Stimulated activated CD4-positive, alpha-beta T cell treated with anti-CD3 and anti-CD28 coated beads, TNF-alpha, amount 100 ng/mL, for 24 hours (primary cell): ENCODE measurements around the gene PHACTR3.

Experiments
- DNase-seq, 3 experiments: peaks; one replicate each; pipeline ENCODE4 v3.0.0-alpha.2; 2020; ENCODE audit warnings: low read depth in 3 of 3

The PHACTR3 gene

GRCh38 chr20:59671661-59672471, 67.5 kb downstream of the PHACTR3 start:
- DNase-seq = no peak

DNA sequence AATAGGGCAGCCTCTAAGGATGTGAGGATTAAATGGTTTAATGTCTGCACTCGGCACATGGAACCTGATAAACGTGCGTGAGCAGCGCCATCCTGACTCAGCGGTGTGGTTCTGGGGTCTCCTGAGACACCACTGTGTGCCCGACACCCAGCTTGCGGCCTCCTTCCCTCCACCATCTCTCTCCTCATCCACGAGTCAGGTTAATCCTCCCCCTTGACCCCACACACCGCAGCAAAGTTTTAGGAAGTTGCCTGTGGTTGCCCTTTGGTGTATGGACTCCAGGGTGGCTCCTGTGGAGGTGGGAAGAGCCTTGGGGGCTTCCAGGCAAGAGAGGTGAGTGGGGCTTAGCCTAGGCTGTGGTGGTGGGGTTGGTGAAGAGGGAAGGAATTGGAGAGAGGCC, 68.2 kb downstream of the PHACTR3 start:
- no peak for DNase-seq

GRCh38 chr20:59673288-59673997, 69.1 kb downstream of the PHACTR3 start:
- DNase-seq = no peak

- DNase-seq = no peak
Observed at GRCh38 chr20:59673998-59674445, 69.7 kb downstream of the PHACTR3 start.

DNA sequence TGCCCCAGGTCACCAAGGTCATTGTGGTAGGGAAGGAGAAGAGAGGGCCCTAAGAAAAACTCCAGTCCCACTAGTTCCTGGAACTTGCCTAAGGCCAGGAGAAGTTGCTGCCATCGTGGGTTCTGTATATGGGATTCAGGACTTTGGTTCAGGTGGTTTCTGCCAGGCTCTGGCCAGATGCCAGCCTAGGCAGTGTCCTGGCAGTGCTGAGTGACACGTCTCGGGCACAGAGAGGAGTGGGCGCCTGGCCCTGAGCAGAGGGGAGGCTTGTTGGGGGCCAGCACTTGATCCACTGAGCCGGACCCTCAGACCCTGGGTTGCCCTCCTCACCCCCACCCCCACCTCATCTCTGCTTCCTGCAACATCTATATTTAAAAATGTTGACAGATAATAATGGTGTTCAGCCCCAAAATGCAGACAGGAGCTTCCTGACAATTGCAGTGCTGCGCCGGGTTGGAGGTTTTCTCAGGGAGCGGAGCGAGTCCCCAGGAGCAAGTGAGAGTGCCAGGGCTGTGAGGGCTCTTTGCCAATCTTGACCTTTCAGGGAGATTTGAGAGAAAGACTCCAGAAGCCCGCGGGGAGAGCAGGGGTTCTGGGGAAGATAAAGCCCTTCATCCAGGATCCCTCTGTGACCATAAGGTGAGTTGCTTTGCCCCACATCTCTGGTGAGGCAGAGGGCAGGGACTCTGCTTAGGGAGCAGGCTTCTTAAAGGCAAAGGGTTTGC, 71.9 kb downstream of the PHACTR3 start:
- no peak for DNase-seq

DNA sequence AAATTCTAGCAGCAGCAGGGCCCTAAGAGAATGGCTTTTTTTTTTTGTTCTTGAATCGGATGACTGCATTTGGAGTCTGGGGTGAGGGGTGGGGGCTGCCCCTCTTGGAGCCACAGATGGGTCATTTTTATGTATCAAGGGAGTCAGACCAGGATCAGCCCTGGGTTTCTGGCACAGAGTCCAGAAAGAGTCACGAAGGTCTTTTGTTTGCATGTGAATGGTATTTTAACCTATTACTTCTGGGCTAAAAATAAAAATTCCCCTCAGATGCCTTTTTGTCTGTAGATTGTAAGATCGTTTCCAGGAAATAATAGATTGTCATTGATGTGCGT, 72.5 kb downstream of the PHACTR3 start:
- DNase-seq = no peak

DNA sequence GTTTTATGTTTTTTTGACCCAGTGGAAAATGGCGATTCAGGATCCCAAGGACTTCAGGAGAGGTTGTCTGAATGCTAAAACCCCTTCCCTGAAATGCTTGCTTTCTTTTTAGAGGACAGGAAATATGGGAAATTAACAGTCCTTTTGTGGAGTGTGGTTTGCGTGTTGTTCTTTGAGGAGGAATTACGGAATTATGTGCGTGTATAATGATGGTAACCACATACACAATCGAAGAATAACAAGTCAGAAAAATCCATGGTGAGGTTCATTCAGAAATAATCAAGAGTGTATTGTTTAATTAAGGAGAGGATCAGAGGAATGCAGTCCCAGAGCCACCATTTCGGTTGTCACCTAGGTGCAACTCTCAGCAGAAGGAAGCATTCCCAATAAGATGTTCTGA, 73.2 kb downstream of the PHACTR3 start:
- no peak for DNase-seq

DNA sequence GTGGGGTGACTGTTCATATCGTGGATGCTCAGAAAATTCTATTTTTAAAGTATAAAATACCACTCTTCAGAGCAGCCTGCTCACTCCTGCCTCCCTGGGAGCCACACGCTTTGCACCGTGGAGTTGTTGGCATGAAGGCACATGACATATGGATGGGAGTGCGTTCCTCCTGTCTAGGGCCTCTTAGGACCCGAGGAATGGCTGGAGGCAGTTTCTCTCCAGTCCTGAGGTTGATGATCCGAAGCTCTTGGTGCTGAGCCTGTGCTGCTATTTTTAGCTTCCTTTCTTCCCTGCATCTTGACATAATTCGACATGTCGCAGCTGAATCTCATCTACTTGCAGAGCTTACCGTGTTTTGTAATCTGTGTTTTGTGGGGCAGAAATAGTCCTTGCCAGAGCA, 73.9 kb downstream of the PHACTR3 start:
- DNase-seq = no peak

- DNase-seq = no peak
Observed at GRCh38 chr20:59678951-59679350, 74.6 kb downstream of the PHACTR3 start.

DNA sequence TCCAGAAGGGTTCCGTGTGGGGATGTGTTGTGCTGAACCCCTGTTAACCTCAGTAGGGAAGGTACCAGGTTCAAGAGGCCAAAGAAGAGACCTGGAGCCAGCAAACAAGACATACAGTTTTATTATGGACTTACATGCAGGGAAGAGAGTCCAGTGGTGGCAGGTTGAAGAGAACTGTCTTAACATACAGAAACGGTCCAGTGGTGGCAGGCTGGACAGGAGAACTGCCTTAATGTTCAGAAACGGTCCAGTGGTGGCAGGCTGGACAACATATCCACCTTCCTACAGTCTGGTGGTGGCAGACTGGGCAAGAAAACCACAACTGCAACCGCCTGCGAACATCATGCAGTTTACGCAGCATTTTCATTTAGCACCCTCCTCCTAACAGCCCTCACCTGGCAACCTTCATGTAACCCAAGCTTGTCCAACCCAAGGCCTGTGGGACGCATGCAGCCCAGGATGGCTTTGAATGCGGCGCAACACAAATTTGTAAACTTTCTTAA, 75.9 kb downstream of the PHACTR3 start:
- no peak for DNase-seq

GRCh38 chr20:59680852-59681251, 76.5 kb downstream of the PHACTR3 start:
- no peak for DNase-seq

DNA sequence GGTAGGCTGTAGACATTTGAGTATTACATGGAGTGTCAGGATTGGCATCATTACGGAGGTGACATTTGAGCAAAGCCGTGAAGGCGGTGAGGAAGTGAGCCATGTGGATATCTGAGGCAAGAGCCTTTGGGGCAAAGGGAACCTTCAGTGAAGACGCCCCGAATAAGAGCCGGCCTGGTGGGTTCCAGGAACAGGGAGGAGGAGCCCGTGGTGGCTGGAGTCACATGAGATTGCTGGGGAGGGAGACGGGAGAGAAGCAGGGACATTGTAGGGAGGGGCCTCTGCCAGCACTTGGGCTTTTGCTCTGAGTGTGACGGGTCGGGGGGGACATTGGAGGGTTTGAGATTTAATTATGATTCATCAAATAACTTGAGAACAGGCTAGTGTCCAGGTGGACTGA, 78.3 kb downstream of the PHACTR3 start:
- no peak for DNase-seq

DNA sequence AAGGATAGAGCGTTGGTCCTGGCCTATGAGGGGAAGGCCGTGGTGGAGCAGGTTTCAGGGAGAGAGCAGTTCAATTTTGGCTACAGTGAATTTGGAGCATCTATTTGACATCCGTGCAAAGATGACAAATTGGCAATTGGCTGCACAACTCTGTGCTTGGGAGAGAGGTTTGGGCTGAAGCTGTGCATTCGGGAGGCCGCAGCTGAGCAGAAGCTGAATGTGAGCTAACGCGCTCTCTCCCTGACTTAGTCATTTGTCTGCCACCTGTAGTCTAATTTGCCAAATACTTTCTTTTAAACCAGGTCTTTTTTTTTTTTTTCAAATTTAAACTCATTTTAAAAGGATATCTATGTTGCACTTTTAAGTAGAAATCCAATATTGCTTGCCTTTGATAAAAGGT, 78.8 kb downstream of the PHACTR3 start:
- DNase-seq = no peak

DNA sequence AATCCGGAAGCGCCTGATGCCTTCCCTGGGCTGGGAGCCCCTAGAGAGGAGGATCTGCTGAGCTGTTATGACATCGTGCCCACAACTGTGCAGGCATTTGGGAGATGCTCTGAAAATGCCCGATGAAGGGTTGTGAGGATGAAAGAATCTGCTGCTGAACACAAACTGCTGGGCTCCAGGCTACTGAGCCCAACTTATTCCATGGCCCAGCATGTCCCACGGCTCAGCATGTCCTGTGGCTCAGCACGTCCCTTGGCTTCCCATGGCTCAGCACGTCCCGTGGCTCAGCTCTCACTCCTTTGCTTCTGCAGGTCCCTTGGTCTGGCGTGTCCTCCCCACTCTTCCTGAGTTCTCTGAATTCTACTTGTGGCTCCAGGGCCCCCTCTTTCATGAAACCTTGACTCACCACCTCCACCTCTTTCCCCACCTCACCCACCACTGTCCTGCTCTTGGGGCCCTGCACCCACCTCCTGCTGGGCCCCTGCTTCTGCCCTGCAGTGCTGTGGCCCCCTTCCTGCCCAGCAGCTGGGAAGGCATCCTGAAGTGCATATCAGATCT, 80.4 kb downstream of the PHACTR3 start:
- DNase-seq = no peak

DNA sequence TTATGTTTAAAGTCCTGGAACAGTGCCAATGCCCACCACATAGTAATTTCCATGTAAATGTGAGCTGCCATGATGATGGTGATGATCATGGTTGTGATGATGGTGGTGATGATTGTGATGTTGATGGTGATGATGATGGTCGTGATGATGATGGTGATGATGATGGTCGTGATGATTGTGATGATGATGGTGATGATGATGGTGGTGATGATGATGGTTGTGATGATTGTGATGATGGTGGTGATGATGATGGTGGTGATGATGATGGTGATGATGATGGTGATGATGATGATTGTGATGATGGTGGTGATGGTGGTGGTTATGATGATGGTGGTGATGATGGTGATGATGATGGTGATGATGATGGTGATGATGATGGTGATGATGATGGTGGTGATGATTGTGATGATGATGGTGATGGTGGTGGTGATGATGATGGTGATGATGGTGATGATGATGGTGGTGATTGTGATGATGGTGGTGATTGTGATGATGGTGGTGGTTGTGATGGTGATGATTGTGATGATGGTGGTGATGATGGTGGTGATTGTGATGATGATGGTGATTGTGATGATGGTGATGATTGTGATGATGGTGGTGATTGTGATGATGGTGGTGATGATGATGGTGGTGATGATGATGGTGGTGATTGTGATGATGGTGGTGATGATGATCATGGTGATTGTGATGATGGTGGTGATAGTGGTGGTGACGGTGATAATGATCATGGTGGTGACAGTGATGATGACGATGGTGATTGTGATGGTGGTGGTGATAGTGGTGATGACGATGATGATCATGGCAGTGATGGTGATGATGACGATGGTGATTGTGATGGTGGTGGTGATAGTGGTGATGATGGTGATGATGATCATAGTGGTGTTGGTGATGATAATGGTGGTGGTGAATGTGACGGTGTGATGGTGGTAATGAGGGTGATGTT, 82.3 kb downstream of the PHACTR3 start:
- DNase-seq = no peak

GRCh38 chr20:59688356-59688755, 84.0 kb downstream of the PHACTR3 start:
- DNase-seq = no peak

DNA sequence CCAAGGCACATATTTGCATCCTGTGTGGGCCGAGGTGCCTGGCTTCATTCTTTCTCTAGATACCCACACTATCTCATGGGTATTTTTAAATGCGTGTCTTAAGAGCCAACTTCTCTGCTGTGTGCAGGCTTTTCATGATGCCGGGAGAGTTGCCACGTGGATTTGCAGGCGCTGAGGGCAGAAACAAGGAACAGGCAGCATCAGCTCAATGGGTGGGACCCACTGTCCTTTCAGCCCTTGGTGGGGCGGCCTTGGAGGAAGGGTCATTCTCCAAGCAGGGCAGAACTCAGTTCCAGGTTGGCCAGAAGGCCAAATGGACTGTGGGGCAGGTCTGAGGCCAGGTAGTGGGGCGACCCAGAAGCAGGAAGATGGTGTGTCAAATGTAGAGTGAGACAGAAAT, 84.7 kb downstream of the PHACTR3 start:
- DNase-seq = no peak

GRCh38 chr20:59690101-59690500, 85.8 kb downstream of the PHACTR3 start:
- DNase-seq = no peak

GRCh38 chr20:59690976-59691375, 86.6 kb downstream of the PHACTR3 start:
- no peak for DNase-seq

GRCh38 chr20:59692139-59692538, 87.8 kb downstream of the PHACTR3 start:
- DNase-seq = no peak

DNA sequence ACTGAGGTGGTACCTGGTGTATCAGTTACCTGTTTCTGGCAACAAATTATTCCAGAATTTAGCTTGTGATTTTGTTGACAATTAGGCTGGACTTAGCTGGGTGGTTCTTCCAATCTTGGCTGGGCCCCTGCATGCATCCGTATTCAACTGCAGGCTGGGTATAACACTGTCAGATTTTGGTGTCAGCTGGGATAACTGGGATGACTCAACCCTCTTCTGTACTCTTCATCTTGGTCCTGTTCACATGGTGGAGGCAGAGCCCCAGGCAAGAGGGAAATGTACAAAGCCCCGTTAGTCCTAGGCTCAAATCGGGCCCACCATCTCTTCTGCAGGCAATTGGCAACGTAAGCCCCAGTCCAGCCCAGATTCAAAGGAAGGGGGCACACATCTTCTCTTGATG, 89.2 kb downstream of the PHACTR3 start:
- DNase-seq = no peak
